Adipocyte (in vitro differentiated cells): ENCODE data around the gene ORAI1.

Experiments
- DNase-seq: peaks from one replicate; pipeline ENCODE4 v3.0.0-alpha.2; 2015; ENCODE audit warnings: low read depth
- H3K27me3 ChIP-seq: replicated peaks from 2 replicates; pipeline ENCODE4 v1.7.0; 2013; ENCODE audit warnings: mild to moderate bottlenecking, low read length, moderate library complexity; ENCODE audit not compliant: control insufficient read depth, insufficient read depth
- H3K36me3 ChIP-seq: 2 replicates; pipeline ENCODE4 v1.7.0; 2013; ENCODE audit warnings: low read length, mild to moderate bottlenecking, moderate library complexity; ENCODE audit not compliant: control insufficient read depth, insufficient read depth, severe bottlenecking
- H3K4me1 ChIP-seq: 2 replicates; pipeline ENCODE4 v1.7.0; 2013; ENCODE audit warnings: mild to moderate bottlenecking, low read length, moderate library complexity; ENCODE audit not compliant: control insufficient read depth, insufficient read depth
- H3K4me3 ChIP-seq: 2 replicates; pipeline ENCODE4 v1.7.0; 2013; ENCODE audit warnings: mild to moderate bottlenecking, low read length, moderate library complexity
- H3K9ac ChIP-seq: 2 replicates; pipeline ENCODE4 v1.7.0; 2013; ENCODE audit warnings: mild to moderate bottlenecking, low read length, moderate library complexity
- H3K9me3 ChIP-seq: 2 replicates; pipeline ENCODE4 v1.7.0; 2013; ENCODE audit warnings: mild to moderate bottlenecking, low read length, moderate library complexity; ENCODE audit not compliant: control insufficient read depth

Gene ORAI1

DNA sequence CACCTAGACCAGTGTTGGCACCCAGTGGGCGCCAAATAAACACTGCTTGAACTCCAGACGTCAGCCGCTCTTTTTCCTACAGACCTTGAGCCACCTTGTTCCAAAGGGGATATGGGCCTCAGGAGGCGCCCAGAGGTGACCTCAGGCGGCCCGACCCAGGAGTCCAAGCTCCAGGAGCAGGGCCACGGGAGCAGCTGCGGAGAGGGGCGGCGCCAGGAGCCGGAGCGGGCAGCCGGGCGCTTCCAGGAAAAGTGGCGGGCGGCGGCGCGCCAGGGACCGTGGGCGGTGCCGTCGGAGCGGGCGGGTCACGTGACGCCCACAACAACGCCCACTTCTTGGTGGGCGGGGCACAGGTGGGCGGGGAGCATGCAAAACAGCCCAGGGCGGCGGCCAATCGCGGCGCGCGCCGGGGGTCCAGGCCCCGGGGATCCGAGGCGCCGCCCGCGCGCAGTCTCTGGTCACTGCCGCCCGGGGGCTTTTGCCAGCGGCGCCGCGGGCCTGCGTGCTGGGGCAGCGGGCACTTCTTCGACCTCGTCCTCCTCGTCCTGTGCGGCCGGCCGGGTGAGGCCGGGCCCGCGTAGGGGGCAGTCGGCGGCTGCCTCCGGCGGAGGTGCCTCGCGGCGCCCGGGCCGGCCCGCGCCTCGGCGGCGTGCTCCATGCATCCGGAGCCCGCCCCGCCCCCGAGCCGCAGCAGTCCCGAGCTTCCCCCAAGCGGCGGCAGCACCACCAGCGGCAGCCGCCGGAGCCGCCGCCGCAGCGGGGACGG, at the start of gene ORAI1:
Gene ORAI1, plus strand, starts transcription at position 444 of the 766 bp plus-strand sequence.
- Histone ChIP-seq H3K27me3 (no peaks in the 10 kb centered on the region), H3K4me3 (peak within 1 kb of the TSS; percentile 86), H3K36me3 (no peaks in the 10 kb centered on the region), H3K9me3 (no peaks in the 10 kb centered on the region), H3K9ac (peak within 1 kb of the TSS; percentile 83), H3K4me1 (peaks cover 20% of the 10 kb centered on the region)
- peak; percentile 98 for DNase-seq

DNA sequence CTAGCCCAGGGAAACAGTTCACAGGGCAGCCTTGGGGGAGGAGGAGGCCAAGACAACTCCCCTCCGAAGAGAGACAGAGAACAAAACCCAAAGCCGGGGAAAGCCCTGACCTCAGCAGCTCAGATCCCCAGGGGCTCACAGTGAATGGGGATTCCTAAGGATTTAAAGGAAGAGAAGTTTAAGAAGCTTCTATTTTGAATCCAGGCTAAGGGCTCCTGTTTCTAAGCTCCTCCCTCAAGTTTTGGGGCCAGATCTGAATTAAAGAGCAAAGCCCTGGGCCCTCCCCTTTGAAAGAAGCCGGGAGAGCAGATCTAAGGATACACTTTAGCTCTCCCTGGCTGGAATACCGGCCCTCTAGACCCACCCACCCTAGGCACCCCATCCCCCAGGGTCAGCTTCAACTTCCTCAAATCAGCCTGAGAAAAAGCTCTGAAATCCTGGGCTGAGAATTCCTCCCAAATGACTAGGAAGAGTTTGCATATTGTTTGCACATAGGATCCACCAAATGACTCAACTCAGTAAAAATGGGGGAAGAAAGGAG, 49.4 kb upstream of the ORAI1 start:
- peak; percentile 74 for DNase-seq
- no peaks in the 10 kb centered on the region for H3K9me3 ChIP-seq
- H3K4me3 ChIP-seq: peak overlapping the region; percentile 10
- H3K36me3 ChIP-seq: peaks cover 12% of the 10 kb centered on the region
- H3K4me1 ChIP-seq: peaks cover 36% of the 10 kb centered on the region
- no peaks in the 10 kb centered on the region for H3K27me3 ChIP-seq
- H3K9ac ChIP-seq: peak overlapping the region; percentile 55

DNA sequence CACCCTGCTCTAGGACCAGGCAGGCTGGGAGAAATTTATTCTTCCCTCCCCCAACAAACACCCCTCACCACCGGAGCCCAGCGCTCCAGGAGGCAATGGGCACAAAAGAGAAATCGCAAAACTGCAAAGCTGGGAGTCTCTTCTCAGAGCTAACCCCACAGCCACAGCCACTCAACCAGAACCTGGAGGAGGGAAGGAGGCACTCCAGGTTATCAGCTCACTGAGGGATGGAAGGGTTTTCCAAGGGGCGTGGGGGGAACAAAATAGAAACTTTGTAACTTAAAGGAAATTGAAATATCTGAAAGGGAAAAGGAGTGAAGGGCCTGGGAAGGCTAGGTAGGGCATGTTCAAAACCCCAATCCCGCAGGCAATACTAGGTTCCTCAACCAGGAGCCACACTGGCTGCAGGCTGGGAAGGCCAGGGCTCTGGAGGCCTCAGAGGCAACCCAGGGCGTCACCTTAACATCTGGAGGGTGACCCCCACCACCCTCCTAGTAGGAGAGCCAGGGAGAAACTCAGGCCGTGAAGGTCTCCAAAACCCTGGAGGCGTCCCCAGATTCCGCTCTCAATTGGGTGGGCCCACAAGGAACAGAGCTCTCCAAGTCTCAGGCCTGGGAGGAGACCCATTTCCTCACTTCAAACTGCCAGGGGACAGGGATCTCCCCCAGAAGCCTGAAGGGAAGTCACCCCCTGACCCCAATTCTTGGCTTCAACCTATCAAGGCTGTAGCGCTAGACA, 48.7 kb upstream of the ORAI1 start:
- Histone ChIP-seq H3K27me3 (no peaks in the 10 kb centered on the region), H3K4me1 (peaks cover 42% of the 10 kb centered on the region), H3K4me3 (no peak overlapping the region), H3K9me3 (no peaks in the 10 kb centered on the region), H3K9ac (peak overlapping the region; percentile 26), H3K36me3 (peaks cover 12% of the 10 kb centered on the region)
- no peak for DNase-seq

DNA sequence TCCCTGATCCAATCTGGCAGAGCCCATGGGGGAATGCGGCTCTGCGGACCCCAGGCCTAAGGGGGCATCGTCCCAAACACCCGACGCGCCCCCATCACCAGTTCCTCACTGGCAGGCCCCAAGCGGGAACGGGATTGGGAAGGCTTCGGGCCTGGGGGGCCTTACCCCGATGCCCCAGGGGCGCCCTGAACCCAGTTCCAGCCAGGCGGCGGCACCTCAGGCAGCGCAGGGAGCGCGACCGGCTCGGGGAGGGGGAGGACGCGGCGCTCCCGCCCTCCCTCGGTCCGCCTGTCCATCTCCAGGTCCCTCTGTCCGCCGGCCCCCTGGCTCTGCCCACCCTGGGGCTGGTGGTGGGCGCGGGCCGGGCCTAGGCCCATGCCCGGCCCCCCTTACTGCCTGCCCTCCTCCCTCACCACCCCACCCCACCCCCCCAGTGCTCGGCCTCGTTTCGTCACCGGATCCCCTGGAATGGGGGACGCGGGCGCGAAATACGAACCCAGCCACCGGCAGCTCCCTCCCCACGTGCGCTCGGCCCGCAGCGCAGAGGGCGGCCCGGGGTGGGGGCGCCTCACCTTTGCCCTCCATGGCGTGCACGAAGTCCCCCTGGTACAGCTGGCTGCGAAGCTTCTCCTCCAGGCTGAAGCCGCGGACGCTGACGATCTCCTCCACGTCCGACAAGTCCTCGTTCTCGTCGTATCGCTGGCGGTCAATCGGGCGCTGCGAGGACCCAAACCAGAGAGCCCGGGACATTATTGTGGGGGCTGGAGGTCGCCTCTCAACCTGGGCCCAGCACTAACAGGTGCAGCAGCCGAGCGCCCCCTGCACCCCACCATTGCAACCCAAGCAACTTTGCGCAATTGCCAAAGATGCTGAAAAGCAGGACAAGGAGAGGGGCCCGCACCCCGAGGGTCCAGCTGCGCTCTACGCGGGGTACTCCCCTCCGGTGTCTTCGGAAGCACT, 47.8 kb upstream of the ORAI1 start:
- DNase-seq: peak; percentile 34
- peaks cover 12% of the 10 kb centered on the region for H3K36me3 ChIP-seq
- peaks cover 44% of the 10 kb centered on the region for H3K4me1 ChIP-seq
- H3K27me3 ChIP-seq: no peaks in the 10 kb centered on the region
- H3K9me3 ChIP-seq: no peaks in the 10 kb centered on the region
- H3K4me3 ChIP-seq: peak overlapping the region; percentile 85
- peak overlapping the region; percentile 85 for H3K9ac ChIP-seq

DNA sequence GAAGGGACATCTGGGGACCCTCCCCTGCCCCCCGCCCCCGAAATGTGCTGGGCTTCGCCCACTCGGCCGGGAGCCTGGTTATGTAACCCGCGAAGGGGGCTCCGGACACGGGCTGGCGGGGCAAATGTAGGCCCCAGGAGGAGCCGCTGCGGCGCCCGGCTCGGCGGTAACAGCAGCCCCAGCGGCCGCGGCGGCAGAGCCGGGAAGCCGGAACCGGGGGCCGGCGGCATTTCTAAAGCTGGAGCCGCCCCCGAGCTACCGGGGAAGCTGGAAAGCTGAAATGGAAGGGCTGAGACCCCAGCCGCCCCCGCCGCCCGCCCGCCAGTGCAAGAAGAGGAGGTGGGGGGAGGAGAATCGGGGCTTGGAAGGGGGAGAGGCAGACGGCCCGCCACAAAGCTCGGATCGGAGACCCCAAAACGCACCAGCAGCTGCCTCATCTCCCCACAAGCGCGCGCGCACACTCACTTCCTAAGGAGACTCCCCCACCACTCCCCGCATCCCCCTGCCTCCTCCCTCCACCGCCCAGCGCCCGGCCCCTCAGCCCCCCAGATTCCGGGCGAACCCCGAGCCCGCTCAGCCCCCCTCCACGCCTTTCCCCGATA, 47.0 kb upstream of the ORAI1 start:
- Histone ChIP-seq H3K4me3 (peak overlapping the region; percentile 85), H3K4me1 (peaks cover 44% of the 10 kb centered on the region), H3K36me3 (peaks cover 7% of the 10 kb centered on the region), H3K9me3 (no peaks in the 10 kb centered on the region), H3K27me3 (no peaks in the 10 kb centered on the region), H3K9ac (peak overlapping the region; percentile 85)
- peak; percentile 61 for DNase-seq

DNA sequence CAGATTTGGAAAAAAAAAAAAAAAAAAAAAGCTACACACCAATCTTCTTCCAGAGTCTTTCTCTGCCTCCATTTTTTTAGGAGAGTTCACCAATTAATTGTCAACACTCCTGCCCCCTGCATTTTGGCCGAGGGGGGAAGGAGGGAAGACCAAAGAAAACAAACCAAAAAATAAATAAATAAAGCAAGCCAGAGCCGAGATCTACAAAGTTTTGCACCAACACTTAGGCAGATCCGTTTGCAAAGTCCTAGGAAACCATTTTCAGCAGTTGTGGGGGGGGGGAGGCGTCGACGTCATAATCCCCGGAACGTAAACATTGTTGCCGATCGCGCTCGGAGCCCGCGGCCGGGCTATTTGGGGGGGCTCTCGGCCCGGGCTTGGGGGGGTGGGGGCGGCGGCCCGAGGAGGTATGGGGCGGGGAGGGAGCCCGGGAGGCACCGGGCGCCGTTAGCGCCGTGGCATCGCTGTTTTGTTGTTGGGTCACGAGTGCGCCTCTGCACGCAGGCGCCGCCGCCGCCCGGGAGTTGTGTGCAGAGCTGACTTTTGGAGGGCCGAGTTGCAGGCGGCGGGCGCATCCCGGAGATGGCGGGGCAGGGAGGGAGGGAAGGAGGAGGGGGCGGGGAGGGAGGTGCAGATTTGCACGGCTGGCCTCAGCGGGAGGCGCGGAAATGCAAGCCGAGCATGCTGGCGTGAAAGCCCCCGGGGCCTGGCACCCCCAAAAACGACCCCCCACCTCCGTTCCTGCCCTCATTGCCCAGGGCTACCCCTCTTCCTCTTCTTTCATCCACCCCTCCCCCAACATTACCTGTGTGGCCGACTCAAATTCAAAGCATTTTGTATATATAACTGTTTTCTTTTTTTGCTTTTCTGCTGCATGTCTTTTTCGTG, 46.1 kb upstream of the ORAI1 start:
- H3K4me1 ChIP-seq: peaks cover 44% of the 10 kb centered on the region
- peak; percentile 84 for DNase-seq
- peaks cover 3% of the 10 kb centered on the region for H3K36me3 ChIP-seq
- peak overlapping the region; percentile 85 for H3K9ac ChIP-seq
- no peaks in the 10 kb centered on the region for H3K9me3 ChIP-seq
- H3K27me3 ChIP-seq: no peaks in the 10 kb centered on the region
- peak overlapping the region; percentile 85 for H3K4me3 ChIP-seq

DNA sequence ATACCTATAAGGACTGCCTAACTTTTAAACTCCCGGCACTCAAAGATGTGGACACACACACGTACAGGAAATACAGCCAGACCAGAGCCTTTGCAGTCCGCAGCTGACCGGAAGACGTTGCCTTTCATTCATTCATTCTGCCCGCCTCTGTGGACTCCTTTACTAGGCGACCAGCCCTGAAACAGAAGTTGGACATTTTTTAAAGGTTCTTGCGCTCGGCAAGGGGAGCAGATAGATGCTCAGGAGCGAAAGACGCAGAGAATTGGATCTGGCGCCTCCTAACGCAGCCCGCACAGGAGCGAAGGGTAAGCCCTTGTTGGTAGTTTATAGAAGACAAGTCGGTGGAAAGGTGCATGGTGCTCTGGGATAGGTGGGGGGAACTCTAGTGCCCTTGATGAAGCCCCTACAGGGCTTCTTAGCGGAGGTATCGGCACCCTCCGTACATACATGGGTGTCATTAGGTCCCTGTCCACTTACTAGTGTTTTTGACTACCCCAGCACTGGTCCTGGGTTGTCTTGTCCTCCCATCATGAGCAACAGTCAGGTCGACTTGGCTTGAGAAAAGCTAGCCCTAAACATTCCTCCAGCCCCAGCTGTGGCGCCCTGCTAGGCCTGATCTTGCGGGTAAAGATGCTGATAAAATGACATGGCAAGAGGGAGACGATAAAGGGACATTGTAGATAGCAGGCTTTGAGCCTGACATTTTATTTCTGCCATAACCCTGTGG, 45.2 kb upstream of the ORAI1 start, which contains the start of gene KDM2B:
Gene KDM2B, minus strand, starts transcription at position 65 of the 727 bp plus-strand sequence. CDS start 112 bp downstream, outside the sequence.
- Histone ChIP-seq H3K9ac (peak within 1 kb of the TSS; percentile 85), H3K9me3 (no peaks in the 10 kb centered on the region), H3K27me3 (no peaks in the 10 kb centered on the region), H3K36me3 (no peaks in the 10 kb centered on the region), H3K4me1 (peaks cover 44% of the 10 kb centered on the region), H3K4me3 (peak within 1 kb of the TSS; percentile 85)
- peak; percentile 67 for DNase-seq

DNA sequence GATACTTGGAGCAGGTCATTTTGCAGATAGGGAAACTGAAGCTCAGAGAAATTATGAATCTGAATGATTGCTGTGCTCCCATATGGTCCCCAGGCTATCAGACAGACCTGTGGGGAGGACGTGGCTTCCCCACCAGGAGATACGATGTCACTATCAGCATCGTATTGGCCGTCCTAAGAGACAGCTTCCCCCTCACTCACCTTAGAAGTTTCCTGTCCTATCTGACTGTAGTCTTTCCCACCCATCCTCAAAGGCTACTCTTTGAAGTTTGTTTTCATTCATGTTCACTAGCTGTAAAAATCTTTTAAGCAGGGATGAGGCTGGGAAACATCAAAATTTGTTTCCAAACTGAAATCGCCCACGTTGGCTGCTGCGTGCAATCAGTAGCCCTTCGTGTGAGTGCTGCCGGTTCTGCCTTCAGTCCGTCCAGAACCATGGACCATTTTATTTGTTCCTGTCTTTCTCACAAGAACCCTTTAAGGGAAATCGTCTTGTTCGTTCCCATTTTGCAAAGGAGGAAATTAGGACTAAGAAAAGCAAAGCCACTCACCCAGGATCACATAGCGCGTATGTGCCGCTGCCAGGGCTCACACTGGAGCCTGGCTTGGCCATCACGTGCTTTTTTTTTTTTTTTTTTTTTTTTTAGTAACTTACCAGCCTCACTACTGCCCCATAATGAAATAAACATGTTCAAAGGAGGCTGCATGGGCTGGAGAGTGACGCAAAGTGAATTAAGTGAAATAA, 44.5 kb upstream of the ORAI1 start:
- peak; percentile 83 for DNase-seq
- Histone ChIP-seq H3K4me1 (peaks cover 37% of the 10 kb centered on the region), H3K9me3 (no peaks in the 10 kb centered on the region), H3K9ac (peak overlapping the region; percentile 69), H3K27me3 (no peaks in the 10 kb centered on the region), H3K36me3 (no peaks in the 10 kb centered on the region), H3K4me3 (peak overlapping the region; percentile 85)
